Measurements from ENCODE around the gene FALEC.
A peak's percentile ranks its signal among the peaks of the same experiment; 100 is the strongest.

Gene FALEC

GRCh38 chr1:150515328-150516049 is at the start of gene FALEC:
FALEC (plus strand) TSS chr1:150515752.
- FAIRE-seq, result no peak

- no peak for FAIRE-seq
Measured at GRCh38 chr1:150466964-150467363, 48.6 kb upstream of the FALEC start.

- no peak for FAIRE-seq
Measured at GRCh38 chr1:150469291-150469690, 46.3 kb upstream of the FALEC start.

- FAIRE-seq, result no peak
Measured at GRCh38 chr1:150472601-150473200, 42.9 kb upstream of the FALEC start.

GRCh38 chr1:150473659-150474058 is 41.9 kb upstream of the FALEC start:
- FAIRE-seq, result no peak

- FAIRE-seq, result no peak
Measured at GRCh38 chr1:150474869-150475268, 40.7 kb upstream of the FALEC start.

GRCh38 chr1:150476754-150477153 is 38.8 kb upstream of the FALEC start:
- no peak for FAIRE-seq

GRCh38 chr1:150477320-150477719 is 38.2 kb upstream of the FALEC start:
- FAIRE-seq, result no peak

- FAIRE-seq, result no peak
Measured at GRCh38 chr1:150477733-150478132, 37.8 kb upstream of the FALEC start.

- no peak for FAIRE-seq
Measured at GRCh38 chr1:150479370-150479769, 36.2 kb upstream of the FALEC start.

- FAIRE-seq, result no peak
Measured at GRCh38 chr1:150479927-150480352, 35.6 kb upstream of the FALEC start.

GRCh38 chr1:150484431-150484830 is 31.1 kb upstream of the FALEC start:
- FAIRE-seq, result no peak

GRCh38 chr1:150484861-150485260 is 30.7 kb upstream of the FALEC start:
- FAIRE-seq, result no peak

GRCh38 chr1:150486966-150487762 is 28.4 kb upstream of the FALEC start, which contains the start of gene TARS2:
TARS2 (plus strand) TSS chr1:150487419; CDS start chr1:150487451, 32 bp downstream.
- FAIRE-seq, result peak; percentile 82

GRCh38 chr1:150487763-150488115 is 27.8 kb upstream of the FALEC start:
- no peak for FAIRE-seq

GRCh38 chr1:150493175-150493574 is 22.4 kb upstream of the FALEC start:
- FAIRE-seq, result no peak

- no peak for FAIRE-seq
Measured at GRCh38 chr1:150498342-150498741, 17.2 kb upstream of the FALEC start.

GRCh38 chr1:150505431-150505830 is 10.1 kb upstream of the FALEC start:
- no peak for FAIRE-seq

- FAIRE-seq, result no peak
Measured at GRCh38 chr1:150507912-150508864, 7.4 kb upstream of the FALEC start, which contains the start of gene ECM1. ECM1 (plus strand) TSS chr1:150508109; CDS start chr1:150508210, 101 bp downstream.

- no peak for FAIRE-seq
Measured at GRCh38 chr1:150508982-150509381, 6.6 kb upstream of the FALEC start.

- FAIRE-seq, result no peak
Measured at GRCh38 chr1:150511551-150511950, 4.0 kb upstream of the FALEC start.

- no peak for FAIRE-seq
Measured at GRCh38 chr1:150511985-150512660, 3.4 kb upstream of the FALEC start.
